GM12875 (cell line): ENCODE measurements around the gene NIPAL4.

Experiments used
- H3K4me3 ChIP-seq: one replicate; pipeline ENCODE4 v1.5.1; 2011; ENCODE audit warnings: low read depth, low read length, control low read depth
- TF ChIP-seq, protein P1 (sequence below): IDR thresholded peaks from 2 replicates; pipeline ENCODE4 v1.5.1; 2011; ENCODE audit warnings: low read depth, mild to moderate bottlenecking, control low read depth, inconsistent platforms, low read length, moderate library complexity, borderline replicate concordance; ENCODE audit not compliant: insufficient read depth

NIPAL4 gene

DNA sequence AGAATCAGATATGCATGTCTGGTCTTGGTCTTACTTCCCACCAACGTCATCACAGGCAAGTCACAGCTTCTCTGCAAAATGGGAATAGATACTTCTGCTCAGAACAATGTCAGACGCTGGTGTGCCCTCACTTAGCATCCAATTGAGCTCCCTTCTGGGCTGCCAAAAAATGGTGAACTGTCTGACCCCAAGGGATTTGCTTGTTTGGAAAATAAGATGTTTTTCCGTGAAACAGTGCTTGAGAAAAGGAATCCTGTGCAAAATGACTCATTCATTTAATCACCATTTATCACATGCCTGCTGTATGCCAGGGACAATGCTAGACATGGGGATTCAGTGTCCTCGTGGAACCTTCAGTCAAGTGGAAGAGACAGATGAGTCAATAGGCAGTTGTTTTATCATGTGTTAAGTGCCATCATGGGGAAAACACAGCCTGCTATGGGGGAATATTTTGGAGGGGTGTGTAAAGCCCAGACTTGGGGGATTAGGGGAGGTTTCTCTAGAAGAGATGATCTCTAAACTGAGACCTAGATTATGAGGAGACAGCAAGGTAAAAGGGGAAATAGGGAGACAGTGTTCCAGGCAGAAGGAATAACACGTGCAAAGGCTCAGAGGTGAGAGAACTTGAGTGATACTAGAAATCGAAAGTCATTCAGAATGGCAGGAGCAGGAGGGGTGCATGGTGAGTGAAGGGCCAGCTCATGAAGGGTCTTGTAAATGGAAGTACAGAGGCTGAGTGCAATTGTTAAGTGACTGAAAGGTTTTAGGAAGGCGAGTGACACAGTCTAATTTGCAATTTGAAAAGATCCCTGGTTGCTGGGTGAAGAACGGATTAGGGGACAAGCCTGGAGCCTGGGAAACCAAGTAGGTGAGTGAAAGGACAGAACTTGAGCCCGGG is 3.9 kb downstream of the NIPAL4 start:
- TF ChIP-seq, protein P1, sequence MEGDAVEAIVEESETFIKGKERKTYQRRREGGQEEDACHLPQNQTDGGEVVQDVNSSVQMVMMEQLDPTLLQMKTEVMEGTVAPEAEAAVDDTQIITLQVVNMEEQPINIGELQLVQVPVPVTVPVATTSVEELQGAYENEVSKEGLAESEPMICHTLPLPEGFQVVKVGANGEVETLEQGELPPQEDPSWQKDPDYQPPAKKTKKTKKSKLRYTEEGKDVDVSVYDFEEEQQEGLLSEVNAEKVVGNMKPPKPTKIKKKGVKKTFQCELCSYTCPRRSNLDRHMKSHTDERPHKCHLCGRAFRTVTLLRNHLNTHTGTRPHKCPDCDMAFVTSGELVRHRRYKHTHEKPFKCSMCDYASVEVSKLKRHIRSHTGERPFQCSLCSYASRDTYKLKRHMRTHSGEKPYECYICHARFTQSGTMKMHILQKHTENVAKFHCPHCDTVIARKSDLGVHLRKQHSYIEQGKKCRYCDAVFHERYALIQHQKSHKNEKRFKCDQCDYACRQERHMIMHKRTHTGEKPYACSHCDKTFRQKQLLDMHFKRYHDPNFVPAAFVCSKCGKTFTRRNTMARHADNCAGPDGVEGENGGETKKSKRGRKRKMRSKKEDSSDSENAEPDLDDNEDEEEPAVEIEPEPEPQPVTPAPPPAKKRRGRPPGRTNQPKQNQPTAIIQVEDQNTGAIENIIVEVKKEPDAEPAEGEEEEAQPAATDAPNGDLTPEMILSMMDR = no peak
- H3K4me3 ChIP-seq = no peak overlapping the region

DNA sequence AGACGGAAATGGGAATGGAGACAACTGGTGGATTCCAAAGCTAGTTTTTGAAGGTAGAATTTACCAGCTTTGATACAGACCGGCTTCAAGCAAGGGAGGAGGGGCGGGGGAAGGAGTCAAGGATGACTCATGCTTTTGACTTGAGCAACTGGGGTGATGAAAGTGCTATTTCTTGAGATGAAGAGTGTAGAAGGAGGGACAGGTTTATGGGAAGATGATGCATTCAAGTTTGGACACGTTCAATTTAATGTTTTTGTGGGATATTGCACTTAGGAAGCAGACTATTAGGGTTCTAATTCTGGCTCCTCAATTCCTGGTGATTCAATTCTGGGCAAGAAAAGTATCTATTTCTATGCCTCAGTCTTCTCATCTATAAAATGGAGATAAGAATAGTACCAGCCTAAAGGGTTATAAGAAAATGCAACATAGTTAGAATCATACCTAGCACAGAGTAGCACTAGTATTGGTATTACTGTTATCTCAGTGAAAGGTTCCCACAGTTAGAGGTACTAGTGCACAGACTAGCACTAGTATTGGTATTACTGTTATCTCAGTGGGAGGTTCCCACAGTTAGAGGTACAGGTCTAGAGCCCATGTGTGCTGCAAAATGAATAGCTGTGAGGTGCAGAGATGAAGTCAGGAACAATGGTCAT is 4.6 kb downstream of the NIPAL4 start:
- TF ChIP-seq, protein P1 = no peak
- H3K4me3 ChIP-seq = no peak overlapping the region

DNA sequence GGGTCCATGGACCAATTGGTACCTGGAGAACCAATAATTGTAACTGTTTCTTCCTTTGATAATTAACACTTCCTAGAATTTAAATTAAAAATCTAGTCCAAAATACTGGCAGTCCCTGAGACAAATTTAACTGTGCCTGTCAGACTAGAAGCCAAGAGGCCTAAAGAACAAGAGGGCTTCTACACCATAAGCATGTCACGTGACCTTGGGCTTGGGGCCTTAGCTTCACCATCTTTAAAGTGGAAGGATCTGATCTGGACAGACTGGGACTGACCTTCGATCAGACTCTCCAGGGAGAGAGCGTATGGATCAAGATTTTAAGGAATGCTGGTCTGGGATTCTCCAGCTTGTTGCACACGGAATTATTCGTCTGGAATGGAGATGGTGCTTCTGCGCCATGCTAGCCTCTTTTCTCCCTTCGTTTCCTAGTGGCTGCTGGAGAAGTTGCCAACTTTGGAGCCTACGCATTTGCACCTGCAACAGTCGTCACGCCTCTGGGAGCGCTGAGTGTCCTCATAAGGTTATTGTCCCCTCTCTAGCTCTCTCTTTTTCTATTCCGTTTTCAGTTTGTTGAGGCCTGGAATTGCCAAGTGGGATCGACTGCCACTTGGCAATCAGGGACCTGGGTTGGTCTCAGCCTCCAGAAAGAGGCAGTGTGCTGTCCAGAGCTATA is 8.4 kb downstream of the NIPAL4 start:
- TF ChIP-seq, protein P1 = no peak
- H3K4me3 ChIP-seq = no peak overlapping the region

DNA sequence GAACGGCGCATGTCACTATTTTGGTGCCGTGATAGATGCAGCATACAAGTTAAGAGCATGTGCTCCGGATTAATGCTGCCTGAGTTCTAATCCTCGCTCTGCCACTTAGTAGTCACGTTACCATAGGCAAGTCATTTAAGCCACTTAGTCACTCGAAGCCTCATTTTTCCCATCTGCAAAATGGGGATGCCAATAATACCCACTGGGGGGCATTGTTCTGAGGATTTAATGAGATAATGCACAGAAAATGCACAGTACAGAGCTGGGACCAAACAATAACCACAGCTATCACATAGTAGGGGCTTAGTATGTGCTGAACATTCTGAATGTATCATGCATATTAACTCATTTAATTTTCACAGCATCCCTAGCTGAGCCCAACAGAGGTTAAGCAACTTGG is 9.1 kb downstream of the NIPAL4 start:
- no peak overlapping the region for H3K4me3 ChIP-seq
- TF ChIP-seq, protein P1 = peak; percentile 23; the same call in 1 of the 2 replicates

DNA sequence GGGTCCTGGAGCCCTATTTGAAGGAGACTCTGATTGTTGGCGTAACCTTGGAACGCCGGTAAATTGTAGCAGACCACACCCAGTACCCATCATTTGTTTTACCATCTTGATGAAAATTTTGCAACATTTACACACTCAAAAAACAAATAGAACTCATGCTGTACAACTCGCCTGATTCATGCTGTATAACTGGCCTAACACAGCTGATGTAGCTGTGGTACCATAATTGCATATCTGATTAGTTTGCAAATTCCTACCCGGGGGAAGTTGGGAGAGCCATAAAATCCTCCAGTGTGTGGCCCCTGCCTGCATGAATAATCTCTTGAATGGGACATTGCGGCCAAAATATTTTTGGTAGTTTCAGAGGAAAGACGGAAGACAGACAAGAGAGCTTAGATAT is 9.7 kb downstream of the NIPAL4 start:
- H3K4me3 ChIP-seq = no peak overlapping the region
- TF ChIP-seq, protein P1 = no peak

DNA sequence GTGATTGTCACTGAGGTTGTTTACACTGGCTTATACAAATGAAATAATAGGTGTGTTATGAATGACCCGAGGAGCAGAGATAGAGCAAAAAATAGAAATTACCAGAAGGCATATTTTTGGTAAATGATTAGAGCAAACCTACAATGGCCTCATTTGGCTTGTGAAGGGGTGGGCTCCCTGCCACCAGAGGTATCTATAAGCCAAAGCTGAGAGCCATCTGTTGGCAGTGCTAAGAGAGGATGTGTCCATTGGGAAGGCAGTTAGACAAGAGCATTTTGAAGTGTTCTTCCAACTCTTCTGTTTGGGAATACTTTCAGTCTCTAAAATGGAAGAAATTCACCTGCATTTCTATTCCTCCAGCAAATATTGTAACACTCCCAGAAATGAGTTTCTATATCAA is 10.6 kb downstream of the NIPAL4 start:
- TF ChIP-seq, protein P1 = no peak
- H3K4me3 ChIP-seq = no peak overlapping the region
